PC-3 (cell line): Measurements from ENCODE around the gene PPARG.

Experiments used
- CTCF ChIP-seq: fragments of 300-600 bp; sonication (generic); conservative IDR thresholded peaks from 2 replicates; pipeline ENCODE4 v1.5.1; 2017; ENCODE audit warnings: antibody characterized with exemption, low read depth, mild to moderate bottlenecking, low read length
- EZH2 ChIP-seq: fragments of 300-600 bp; sonication (generic); IDR thresholded peaks from one replicate; pipeline ENCODE4 v1.6.1; 2017; ENCODE audit warnings: antibody characterized with exemption, mild to moderate bottlenecking, low read length; ENCODE audit not compliant: unreplicated experiment
- EZH2phosphoT487 ChIP-seq: fragments of 300-600 bp; sonication (generic); IDR thresholded peaks from 2 replicates; pipeline ENCODE4 v1.6.1; 2018; ENCODE audit warnings: mild to moderate bottlenecking, antibody characterized with exemption, low read length, borderline replicate concordance

- TF ChIP-seq CTCF (peak; percentile 40; the same call in 1 of the 2 replicates), EZH2 (no peak), EZH2phosphoT487 (no peak)
These were observed 40.1 kb downstream of the PPARG start for GRCh38 chr3:12328837-12329462.
